Rectal smooth muscle tissue (tissue), 1 donor: ENCODE measurements around the gene SLC39A1.

Source experiments
- H3K27ac ChIP-seq: one replicate; pipeline ENCODE4 v1.7.0; 2013; ENCODE audit warnings: low read depth, low read length, inconsistent platforms
- H3K27me3 ChIP-seq: one replicate; pipeline ENCODE4 v1.7.0; 2013; ENCODE audit warnings: low read length; ENCODE audit not compliant: control insufficient read depth, insufficient read depth
- H3K36me3 ChIP-seq: one replicate; pipeline ENCODE4 v1.7.0; 2013; ENCODE audit warnings: low read length; ENCODE audit not compliant: control insufficient read depth, insufficient read depth
- H3K4me1 ChIP-seq: one replicate; pipeline ENCODE4 v1.7.0; 2013; ENCODE audit warnings: low read length; ENCODE audit not compliant: control insufficient read depth, insufficient read depth
- H3K4me3 ChIP-seq: one replicate; pipeline ENCODE4 v1.7.0; 2013; ENCODE audit warnings: low read length
- H3K9ac ChIP-seq: one replicate; pipeline ENCODE4 v1.7.0; 2013; ENCODE audit warnings: low read length

SLC39A1 gene

DNA sequence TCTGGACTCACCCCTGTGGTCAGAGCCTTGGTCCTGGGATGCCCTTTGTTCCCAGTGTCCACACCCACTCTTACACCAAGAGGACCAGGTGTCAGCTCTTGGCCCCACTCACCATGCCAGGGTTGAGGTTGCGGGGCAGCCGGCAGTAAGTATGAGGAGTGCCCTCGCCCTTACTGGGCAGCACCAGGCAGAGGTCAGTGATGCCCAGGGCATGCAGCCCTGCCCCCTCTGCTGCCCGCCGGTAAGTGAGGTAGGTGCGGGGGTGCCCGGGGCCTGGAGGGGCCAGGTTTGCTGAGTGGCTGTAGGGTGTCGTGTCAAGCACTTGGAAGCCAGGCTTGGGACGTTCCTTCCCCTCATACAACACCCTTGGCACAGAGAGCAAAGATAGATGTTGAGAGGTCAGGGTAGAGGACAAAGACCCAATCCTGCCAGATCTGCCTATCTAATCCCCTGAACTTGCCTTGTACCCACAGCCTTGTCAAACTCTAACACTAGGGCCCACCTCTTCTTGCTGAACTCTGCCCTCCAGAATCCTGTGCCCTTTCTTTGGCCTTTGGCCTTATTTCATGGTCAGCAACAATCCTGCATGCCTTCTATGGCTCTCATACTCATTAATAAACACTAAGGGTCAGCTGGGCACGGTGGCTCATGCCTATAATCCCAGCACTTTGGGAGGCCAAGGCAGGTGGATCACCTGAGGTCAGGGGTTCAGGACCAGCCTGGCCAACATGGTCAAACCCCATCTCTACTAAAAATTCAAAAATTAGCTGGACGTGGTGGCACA is 20.4 kb downstream of the SLC39A1 start:
- Histone ChIP-seq H3K36me3 (peaks cover 32% of the 10 kb centered on the region), H3K9ac (no peak overlapping the region), H3K4me3 (no peak overlapping the region), H3K4me1 (peaks cover 9% of the 10 kb centered on the region), H3K27me3 (no peaks in the 10 kb centered on the region), H3K27ac (no peak overlapping the region)

GRCh38 chr1:153941826-153942725 is 21.3 kb downstream of the SLC39A1 start:
- Histone ChIP-seq H3K27me3 (no peaks in the 10 kb centered on the region), H3K9ac (no peak overlapping the region), H3K27ac (no peak overlapping the region), H3K4me1 (peaks cover 9% of the 10 kb centered on the region), H3K4me3 (no peak overlapping the region), H3K36me3 (peaks cover 39% of the 10 kb centered on the region)

- Histone ChIP-seq H3K27ac (no peak overlapping the region), H3K9ac (no peak overlapping the region), H3K27me3 (no peaks in the 10 kb centered on the region), H3K4me1 (peaks cover 7% of the 10 kb centered on the region), H3K4me3 (no peak overlapping the region), H3K36me3 (peaks cover 52% of the 10 kb centered on the region)
Measured at GRCh38 chr1:153940756-153941155, 22.6 kb downstream of the SLC39A1 start.

DNA sequence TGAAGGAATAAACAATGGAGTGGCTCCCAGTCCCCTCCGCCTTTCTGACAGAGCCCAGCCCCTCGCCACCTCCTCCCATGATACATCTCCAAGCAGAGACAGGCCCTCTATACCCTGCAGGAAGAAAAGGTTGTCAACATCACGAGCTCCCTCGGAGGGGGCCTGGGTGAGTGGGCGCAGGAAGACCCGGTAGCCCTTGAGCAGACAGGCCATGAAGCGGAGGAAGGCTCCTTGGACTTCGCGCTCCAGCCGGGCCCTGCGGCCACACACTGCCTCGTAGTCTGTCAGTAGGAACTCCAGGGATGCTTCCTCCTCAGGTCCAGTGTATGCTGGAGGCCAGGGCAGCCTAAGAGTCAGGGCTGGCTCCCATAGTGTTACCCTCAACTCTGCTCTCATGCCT is 23.9 kb downstream of the SLC39A1 start:
- Histone ChIP-seq H3K27me3 (no peaks in the 10 kb centered on the region), H3K4me3 (no peak overlapping the region), H3K36me3 (peaks cover 61% of the 10 kb centered on the region)

DNA sequence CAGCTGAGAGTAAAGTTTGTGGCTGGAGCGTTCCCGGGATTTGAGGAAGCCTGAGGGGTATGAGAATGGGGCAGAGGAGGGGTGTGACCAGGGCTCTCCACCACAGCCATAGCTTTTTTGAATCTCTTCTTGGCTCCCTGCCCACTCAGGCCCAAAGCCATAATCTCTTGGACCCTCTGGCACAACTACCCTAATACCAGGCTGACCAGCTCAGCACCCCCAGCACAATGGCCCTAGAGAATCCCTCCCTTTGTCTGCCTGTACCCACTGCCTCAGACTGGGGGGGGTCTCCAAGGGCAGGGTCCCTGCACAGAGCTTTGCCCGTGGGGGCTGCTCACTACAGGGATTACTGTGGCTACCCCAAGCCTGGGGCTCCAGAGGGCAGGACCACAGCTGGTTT is 24.3 kb downstream of the SLC39A1 start:
- H3K27me3 ChIP-seq, result no peaks in the 10 kb centered on the region
- H3K4me3 ChIP-seq, result no peak overlapping the region
- peaks cover 61% of the 10 kb centered on the region for H3K36me3 ChIP-seq
- H3K27ac ChIP-seq, result no peak overlapping the region
- H3K9ac ChIP-seq, result no peak overlapping the region
- H3K4me1 ChIP-seq, result no peaks in the 10 kb centered on the region

More for the DNA sequence above, 23.9 kb downstream of the SLC39A1 start:
- H3K27ac ChIP-seq, result no peak overlapping the region
- no peak overlapping the region for H3K9ac ChIP-seq
- H3K4me1 ChIP-seq, result no peaks in the 10 kb centered on the region

- H3K9ac ChIP-seq, result no peak overlapping the region
- H3K27ac ChIP-seq, result no peak overlapping the region
- H3K36me3 ChIP-seq, result peaks cover 57% of the 10 kb centered on the region
- H3K4me3 ChIP-seq, result no peak overlapping the region
- no peaks in the 10 kb centered on the region for H3K27me3 ChIP-seq
- H3K4me1 ChIP-seq, result no peaks in the 10 kb centered on the region
Measured at GRCh38 chr1:153937331-153937730, 26.0 kb downstream of the SLC39A1 start.

GRCh38 chr1:153936011-153936802 is 27.1 kb downstream of the SLC39A1 start:
- Histone ChIP-seq H3K27me3 (no peaks in the 10 kb centered on the region), H3K27ac (no peak overlapping the region), H3K4me3 (no peak overlapping the region), H3K9ac (no peak overlapping the region), H3K36me3 (peaks cover 57% of the 10 kb centered on the region), H3K4me1 (no peaks in the 10 kb centered on the region)

DNA sequence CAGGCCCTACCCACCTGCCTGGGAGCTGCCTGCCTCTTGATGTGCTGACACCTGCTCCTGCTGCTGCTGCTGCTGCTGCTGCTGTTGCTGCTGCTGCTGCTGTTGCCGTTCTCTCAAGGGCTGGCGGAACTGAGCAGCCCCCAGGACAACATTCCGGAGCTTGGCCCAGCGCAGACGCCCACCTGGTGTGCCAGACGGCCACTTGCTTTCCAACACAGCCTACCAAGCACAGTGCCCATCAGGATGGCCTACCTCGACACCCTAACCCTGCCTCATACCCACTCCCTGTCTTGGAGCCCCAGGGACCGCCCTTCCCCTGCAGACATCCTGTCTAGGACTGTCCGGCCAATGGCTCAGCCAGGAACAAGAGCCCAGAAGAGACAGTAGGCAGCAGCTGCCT is 28.6 kb downstream of the SLC39A1 start:
- Histone ChIP-seq H3K27me3 (no peaks in the 10 kb centered on the region), H3K36me3 (peaks cover 51% of the 10 kb centered on the region), H3K4me1 (no peaks in the 10 kb centered on the region), H3K4me3 (no peak overlapping the region), H3K27ac (no peak overlapping the region), H3K9ac (no peak overlapping the region)

DNA sequence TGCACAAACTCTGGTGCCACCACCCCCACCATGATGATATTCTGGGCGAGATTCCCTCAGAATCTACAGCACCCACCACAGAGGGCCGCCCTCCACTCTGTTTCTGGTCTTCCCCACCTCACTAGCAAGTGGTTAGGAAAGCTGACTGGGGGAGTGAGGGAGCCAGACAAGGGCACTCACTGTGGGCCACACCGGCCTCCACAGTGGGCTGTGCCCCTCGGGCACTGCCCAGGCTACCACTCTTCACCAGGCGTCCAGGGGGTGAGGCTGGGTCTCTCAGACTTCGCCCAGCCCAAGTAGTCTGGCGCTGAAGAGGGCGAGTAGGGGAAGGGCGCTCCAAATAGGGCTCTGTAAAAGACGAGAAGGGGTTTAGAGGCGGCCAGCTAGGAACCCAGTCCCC is 29.4 kb downstream of the SLC39A1 start:
- Histone ChIP-seq H3K9ac (no peak overlapping the region), H3K4me1 (no peaks in the 10 kb centered on the region), H3K27me3 (no peaks in the 10 kb centered on the region), H3K27ac (no peak overlapping the region), H3K4me3 (no peak overlapping the region), H3K36me3 (peaks cover 48% of the 10 kb centered on the region)

DNA sequence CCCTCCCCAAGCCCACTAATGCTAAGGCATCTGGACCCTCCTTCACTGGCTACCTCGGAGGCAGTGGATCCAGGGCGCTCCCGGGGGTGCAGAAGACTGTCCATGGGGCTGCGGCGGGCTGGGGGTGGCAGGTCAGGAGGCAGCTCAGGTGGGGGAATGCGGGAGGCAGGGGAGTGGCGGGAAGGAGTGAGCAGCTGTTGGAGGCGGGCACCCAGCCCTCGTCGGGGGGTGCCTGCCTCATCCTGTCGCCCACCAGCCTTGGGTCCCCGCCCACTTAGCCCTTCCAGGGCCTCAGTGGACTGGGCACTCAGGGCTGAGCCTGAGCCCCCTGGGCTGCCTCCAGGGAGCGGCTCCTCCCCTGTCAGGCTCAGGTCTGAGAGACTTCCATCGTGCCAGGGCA is 29.9 kb downstream of the SLC39A1 start:
- no peak overlapping the region for H3K4me3 ChIP-seq
- H3K27ac ChIP-seq, result no peak overlapping the region
- H3K36me3 ChIP-seq, result peaks cover 45% of the 10 kb centered on the region
- H3K9ac ChIP-seq, result no peak overlapping the region
- no peaks in the 10 kb centered on the region for H3K27me3 ChIP-seq
- H3K4me1 ChIP-seq, result no peaks in the 10 kb centered on the region

- Histone ChIP-seq H3K9ac (no peak overlapping the region), H3K27me3 (no peaks in the 10 kb centered on the region), H3K4me1 (no peaks in the 10 kb centered on the region), H3K4me3 (no peak overlapping the region), H3K36me3 (peaks cover 40% of the 10 kb centered on the region), H3K27ac (no peak overlapping the region)
Measured at GRCh38 chr1:153932156-153933131, 30.9 kb downstream of the SLC39A1 start.
